Measurements from ENCODE around the gene MMP24OS. TPM values are rescaled to one million over a fixed set of nuclear protein-coding genes. Genes with fewer than 3 reads are reported as not detected.

Gene MMP24OS
- total RNA-seq, 1 donor from 2014 or later, result 45.4 TPM

DNA sequence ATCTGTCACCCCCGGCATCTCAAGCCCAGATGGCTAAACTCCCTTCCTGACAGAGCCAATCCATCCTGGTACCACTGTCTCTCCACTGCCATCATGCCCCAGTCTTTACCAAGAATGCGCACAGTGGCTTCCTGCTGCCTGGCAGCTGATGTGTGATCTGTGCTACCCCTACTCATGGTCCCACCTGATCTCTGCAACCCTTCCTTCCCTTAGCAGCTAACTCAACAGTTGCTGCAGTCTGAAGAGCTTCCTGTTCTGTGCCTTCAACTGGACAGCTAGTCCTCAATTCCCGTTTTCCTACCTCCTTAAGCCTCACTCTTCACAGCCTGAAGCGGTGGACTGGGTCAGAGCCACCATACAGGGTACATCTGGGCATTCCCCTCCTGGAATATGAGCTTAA is 21.9 kb upstream of the MMP24OS start:
- H3K27me3 ChIP-seq (ENCODE audit: low read depth), result peaks cover 16% of the 10 kb centered on the region
- TF ChIP-seq, protein P1, sequence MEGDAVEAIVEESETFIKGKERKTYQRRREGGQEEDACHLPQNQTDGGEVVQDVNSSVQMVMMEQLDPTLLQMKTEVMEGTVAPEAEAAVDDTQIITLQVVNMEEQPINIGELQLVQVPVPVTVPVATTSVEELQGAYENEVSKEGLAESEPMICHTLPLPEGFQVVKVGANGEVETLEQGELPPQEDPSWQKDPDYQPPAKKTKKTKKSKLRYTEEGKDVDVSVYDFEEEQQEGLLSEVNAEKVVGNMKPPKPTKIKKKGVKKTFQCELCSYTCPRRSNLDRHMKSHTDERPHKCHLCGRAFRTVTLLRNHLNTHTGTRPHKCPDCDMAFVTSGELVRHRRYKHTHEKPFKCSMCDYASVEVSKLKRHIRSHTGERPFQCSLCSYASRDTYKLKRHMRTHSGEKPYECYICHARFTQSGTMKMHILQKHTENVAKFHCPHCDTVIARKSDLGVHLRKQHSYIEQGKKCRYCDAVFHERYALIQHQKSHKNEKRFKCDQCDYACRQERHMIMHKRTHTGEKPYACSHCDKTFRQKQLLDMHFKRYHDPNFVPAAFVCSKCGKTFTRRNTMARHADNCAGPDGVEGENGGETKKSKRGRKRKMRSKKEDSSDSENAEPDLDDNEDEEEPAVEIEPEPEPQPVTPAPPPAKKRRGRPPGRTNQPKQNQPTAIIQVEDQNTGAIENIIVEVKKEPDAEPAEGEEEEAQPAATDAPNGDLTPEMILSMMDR (IDR thresholded peaks at IDR 0.05; ENCODE audit: borderline replicate concordance), result no peak
- H3K4me3 ChIP-seq, result no peak overlapping the region
- DNase-seq, result no peak
- H3K4me1 ChIP-seq, result peaks cover 10% of the 10 kb centered on the region
- intact Hi-C loops (cut with micrococcal nuclease), result loop anchor here (10.0 kb wide), 1 partner anchor 145 kb away; no protein-coding TSS in a partner anchor
- H3K27ac ChIP-seq (replicated peaks), result no peak overlapping the region
- no peaks in the 10 kb centered on the region for H3K36me3 ChIP-seq
- H3K9me3 ChIP-seq (replicated peaks), result no peaks in the 10 kb centered on the region

DNA sequence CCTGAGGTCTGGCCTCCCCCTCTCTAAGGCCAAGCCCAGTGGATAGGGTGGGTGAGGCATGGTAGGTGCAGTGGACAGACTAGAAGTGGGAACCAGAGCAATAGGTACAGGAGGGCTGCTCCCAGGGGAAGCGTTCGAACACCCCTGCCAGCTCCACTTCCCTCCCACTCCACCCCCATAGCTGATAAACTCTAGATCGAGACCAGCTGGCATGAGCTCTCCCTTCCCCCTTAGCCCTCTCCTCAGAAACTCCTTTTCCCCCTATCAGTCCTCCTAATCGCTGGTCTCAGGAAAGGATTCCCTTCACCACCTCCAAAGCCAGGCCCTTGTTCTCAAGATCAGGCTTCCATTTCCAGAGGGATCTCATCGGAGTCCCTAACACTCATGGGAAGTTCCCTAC is 20.3 kb upstream of the MMP24OS start:
- no peaks in the 10 kb centered on the region for H3K36me3 ChIP-seq
- DNase-seq, result no peak
- no peak overlapping the region for H3K4me3 ChIP-seq
- no peaks in the 10 kb centered on the region for H3K9me3 ChIP-seq (replicated peaks)
- H3K27me3 ChIP-seq (ENCODE audit: low read depth), result peaks cover 32% of the 10 kb centered on the region
- no peak overlapping the region for H3K27ac ChIP-seq (replicated peaks)
- peaks cover 7% of the 10 kb centered on the region for H3K4me1 ChIP-seq
- TF ChIP-seq, protein P1 (IDR thresholded peaks at IDR 0.05; ENCODE audit: borderline replicate concordance), result no peak
- intact Hi-C loops (cut with micrococcal nuclease), result no loop called here

DNA sequence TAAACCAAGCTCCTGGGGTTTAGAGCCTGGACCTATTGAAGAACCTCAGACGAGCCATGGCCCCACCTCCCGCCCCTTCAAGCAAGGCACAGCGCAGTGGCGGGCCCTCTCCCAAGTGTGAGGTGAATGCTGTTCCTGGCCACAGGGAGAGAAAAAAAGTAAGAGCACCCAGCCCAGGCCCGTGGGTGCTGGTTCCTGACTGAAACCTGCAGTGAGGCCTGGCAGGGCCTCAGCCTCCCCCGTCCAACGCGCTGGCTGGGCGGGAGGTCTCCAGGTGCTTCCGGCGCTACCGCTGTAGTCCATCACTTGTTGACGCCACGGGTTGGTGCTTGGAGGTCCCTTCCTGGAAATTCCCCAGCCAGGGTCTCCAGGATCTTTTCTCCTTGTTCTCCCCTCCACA is 19.8 kb upstream of the MMP24OS start:
- intact Hi-C loops (cut with micrococcal nuclease), result no loop called here
- Histone ChIP-seq H3K27me3 (ENCODE audit: low read depth) (peaks cover 37% of the 10 kb centered on the region), H3K27ac (replicated peaks) (no peak overlapping the region), H3K4me1 (peaks cover 7% of the 10 kb centered on the region), H3K9me3 (replicated peaks) (no peaks in the 10 kb centered on the region), H3K36me3 (no peaks in the 10 kb centered on the region), H3K4me3 (no peak overlapping the region)
- DNase-seq, result no peak
- TF ChIP-seq, protein P1 (IDR thresholded peaks at IDR 0.05; ENCODE audit: borderline replicate concordance), result no peak

DNA sequence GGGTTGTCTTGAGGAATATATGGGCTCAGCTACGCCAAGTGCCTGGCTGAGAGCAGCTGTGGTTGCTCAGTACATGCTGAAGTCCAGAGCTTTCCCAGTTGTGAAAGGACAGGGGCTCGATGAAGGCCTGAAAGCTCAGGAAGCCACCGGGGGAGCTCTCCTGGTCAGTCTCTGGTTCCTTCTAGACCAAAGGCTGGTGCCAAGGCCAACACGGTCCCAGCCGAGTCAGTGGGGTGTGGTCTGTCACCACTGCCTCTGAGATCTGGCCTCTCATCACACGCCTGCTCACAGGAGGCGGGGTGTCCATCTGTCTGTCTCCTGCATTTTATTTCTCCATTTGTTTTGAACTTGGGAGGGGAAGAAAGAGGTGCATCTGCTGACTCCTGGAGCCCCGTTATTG is 19.2 kb upstream of the MMP24OS start:
- Histone ChIP-seq H3K36me3 (no peaks in the 10 kb centered on the region), H3K27me3 (ENCODE audit: low read depth) (peaks cover 43% of the 10 kb centered on the region), H3K9me3 (replicated peaks) (no peaks in the 10 kb centered on the region), H3K4me3 (no peak overlapping the region), H3K4me1 (peaks cover 7% of the 10 kb centered on the region), H3K27ac (replicated peaks) (no peak overlapping the region)
- TF ChIP-seq, protein P1 (IDR thresholded peaks at IDR 0.05; ENCODE audit: borderline replicate concordance), result no peak
- intact Hi-C loops (cut with micrococcal nuclease), result no loop called here
- no peak for DNase-seq

DNA sequence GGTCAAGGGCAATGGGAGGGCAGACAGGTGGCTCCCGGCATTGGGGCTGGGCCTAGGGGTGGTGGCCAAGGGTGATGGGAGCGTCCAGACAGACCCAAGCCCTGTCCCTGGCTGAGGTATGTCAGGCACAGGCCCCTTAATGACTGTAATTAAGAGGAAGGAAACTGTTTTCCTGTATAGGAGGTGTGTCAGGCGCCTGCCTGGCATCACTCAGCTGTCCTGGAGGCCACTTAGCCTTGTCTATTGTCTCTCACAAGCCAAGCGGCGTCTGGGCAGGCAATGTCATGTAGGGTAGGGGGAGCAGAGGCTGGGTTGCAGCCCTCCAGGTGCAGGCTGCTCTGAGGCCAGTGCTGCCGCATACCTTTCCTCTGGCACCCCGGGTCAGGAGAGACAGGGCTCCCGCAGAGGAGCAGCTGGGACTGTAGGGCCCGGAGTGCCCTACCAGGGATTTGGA is 18.2 kb upstream of the MMP24OS start:
- H3K36me3 ChIP-seq, result no peaks in the 10 kb centered on the region
- no peak overlapping the region for H3K4me3 ChIP-seq
- H3K9me3 ChIP-seq (replicated peaks), result no peaks in the 10 kb centered on the region
- DNase-seq, result no peak
- H3K27ac ChIP-seq (replicated peaks), result no peak overlapping the region
- peaks cover 53% of the 10 kb centered on the region for H3K27me3 ChIP-seq (ENCODE audit: low read depth)
- peaks cover 7% of the 10 kb centered on the region for H3K4me1 ChIP-seq
- intact Hi-C loops (cut with micrococcal nuclease), result no loop called here
- TF ChIP-seq, protein P1 (IDR thresholded peaks at IDR 0.05; ENCODE audit: borderline replicate concordance), result no peak

Measured in left ventricle myocardium inferior (tissue), 1 donor.